GM10266 (cell line): Measurements from ENCODE around the gene ARHGEF16.

Source experiments
- DNase-seq: peaks from one replicate; pipeline ENCODE4 v3.0.0; 2012; ENCODE audit errors: extremely low spot score
- TF ChIP-seq, protein P1 (sequence below): IDR thresholded peaks from 2 replicates; pipeline ENCODE4 v1.5.1; 2012; ENCODE audit warnings: mild to moderate bottlenecking, low read depth; ENCODE audit not compliant: control insufficient read depth, insufficient read depth; ENCODE audit errors: missing control alignments

ARHGEF16 gene

GRCh38 chr1:3510136-3510955, 55.9 kb downstream of the ARHGEF16 start:
- no peak for DNase-seq
- TF ChIP-seq, protein P1, sequence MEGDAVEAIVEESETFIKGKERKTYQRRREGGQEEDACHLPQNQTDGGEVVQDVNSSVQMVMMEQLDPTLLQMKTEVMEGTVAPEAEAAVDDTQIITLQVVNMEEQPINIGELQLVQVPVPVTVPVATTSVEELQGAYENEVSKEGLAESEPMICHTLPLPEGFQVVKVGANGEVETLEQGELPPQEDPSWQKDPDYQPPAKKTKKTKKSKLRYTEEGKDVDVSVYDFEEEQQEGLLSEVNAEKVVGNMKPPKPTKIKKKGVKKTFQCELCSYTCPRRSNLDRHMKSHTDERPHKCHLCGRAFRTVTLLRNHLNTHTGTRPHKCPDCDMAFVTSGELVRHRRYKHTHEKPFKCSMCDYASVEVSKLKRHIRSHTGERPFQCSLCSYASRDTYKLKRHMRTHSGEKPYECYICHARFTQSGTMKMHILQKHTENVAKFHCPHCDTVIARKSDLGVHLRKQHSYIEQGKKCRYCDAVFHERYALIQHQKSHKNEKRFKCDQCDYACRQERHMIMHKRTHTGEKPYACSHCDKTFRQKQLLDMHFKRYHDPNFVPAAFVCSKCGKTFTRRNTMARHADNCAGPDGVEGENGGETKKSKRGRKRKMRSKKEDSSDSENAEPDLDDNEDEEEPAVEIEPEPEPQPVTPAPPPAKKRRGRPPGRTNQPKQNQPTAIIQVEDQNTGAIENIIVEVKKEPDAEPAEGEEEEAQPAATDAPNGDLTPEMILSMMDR = no peak

DNA sequence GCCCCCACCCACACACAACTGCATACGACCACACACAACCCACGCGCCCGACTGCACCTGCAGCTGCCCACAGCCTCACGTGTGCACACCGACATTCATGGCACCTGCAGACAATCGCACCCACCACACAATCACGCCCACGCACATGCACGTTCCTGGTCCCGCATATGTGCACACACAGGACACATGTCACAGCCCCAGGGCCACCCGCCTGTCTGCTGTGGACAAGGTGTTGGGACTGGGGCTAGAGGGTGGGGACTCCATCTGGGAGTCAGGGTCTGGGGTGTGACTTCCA, 56.4 kb downstream of the ARHGEF16 start:
- no peak for DNase-seq
- TF ChIP-seq, protein P1 = no peak

- DNase-seq = no peak
- TF ChIP-seq, protein P1 = no peak
Measured at GRCh38 chr1:3511306-3511705, 56.8 kb downstream of the ARHGEF16 start.

GRCh38 chr1:3511856-3512255, 57.4 kb downstream of the ARHGEF16 start:
- no peak for DNase-seq
- TF ChIP-seq, protein P1 = no peak

DNA sequence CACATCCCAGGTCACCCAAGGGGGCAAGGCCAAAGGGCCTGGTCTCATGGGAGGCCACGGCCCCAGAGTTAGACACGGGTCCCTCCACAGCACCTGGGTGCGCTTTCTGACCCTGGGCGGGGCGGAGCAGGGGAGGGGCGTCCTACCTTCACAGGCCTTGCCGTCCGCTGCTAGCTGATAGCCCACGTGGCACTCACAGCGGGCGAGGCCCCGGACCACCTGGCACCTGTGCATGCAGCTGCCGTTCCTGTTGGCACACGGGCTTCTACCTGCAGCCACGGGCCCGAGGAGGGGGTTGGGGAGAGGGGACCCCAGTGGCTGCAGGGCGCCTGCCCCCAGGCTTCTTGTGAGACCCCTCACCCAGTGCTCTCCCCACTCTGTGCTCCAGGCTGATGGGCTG, 59.9 kb downstream of the ARHGEF16 start:
- TF ChIP-seq, protein P1 = no peak
- no peak for DNase-seq

DNA sequence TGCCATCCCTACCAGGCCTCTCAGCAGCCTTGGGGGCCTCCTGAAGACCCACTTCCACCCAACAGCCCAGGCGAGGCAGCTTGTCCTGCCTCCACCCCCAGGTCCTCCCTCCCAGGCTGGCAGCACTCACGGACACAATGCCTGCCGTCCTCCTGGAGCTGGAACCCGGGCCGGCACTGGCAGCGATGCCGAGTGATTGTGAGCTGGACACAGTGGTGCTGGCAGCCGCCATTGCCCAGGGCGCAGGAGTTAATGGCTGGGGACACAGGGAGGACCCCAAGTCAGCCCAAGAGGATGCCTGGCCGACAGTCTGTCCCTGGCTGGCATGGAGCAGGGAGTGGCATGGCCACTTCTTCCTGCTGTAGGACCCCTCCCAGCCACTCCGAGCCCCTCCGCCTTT, 60.8 kb downstream of the ARHGEF16 start:
- no peak for DNase-seq
- TF ChIP-seq, protein P1 = no peak

GRCh38 chr1:3515774-3516480, 61.5 kb downstream of the ARHGEF16 start:
- no peak for DNase-seq
- TF ChIP-seq, protein P1 = no peak
